ENCODE measurements around the gene CDKAL1. TPM values are rescaled to one million over a fixed set of nuclear protein-coding genes. Genes with fewer than 3 reads are reported as not detected.

Gene CDKAL1
- total RNA-seq, 8 experiments from 2014 or later, result 16.1 to 25.2 (median 20.2) TPM

DNA sequence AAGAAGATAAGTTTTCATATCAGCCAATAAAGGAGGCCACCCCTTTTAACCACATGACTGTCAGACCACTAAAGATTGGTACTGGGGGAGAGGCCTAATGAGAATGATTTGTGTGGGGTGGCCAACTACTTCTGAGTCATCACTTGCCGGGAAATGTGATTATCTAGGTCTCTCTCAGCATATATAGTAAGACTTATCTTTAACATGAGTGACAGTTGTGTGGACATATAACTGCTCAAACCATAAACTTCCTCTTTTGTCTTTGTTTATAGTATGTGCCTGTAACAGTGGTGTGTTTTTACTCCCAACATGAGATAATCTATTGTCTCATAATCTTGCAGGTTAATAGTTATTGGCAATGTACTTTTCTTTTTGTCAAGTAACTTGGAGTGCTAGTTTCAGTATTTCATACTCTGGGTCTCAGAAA, 312.4 kb downstream of the CDKAL1 start:
- Histone ChIP-seq H3K4me1 (replicated peaks in 1 of 2) (peaks cover 8 to 20% of the 10 kb centered on the region in 2 donors), H3K4me3 (no peak overlapping the region), H3K27ac (no peak overlapping the region)
- in situ Hi-C loops (cut with MboI; ENCODE audit: low pct_unique_long_range_greater_than_20kb in 2 of 9, low sequenced_read_pairs in 9 of 9, unreplicated experiment in 9 of 9), result no loop called here
- WGBS, 10 experiments, result 20 to 100% (median 64%) methylated on average over 1 of the region's 1 CpG; no CpG with 5 or more reads in 4 of the 10 experiments
- peak in 1 of 8 experiments; percentile 56 for ATAC-seq (replicated peaks in 6 of 8)

DNA sequence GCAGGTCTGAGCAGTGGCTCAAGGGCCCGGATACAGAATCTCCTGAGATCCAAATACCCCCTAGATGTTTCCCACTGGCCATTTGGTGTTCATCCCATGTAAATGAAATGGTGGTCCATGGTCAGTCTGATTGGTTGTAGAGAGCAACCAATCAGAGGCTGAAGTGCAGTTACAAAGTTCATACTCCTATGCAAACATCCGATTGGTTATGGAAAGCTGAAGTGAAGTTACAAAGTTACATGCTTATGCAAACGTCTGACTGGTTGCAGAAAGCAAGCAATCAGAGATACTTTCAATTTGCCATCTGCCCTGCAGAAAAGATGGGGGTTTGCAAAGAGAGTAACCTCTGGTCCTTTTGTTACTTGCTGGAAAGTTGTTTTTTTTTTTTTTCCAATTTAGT, 313.6 kb downstream of the CDKAL1 start:
- Histone ChIP-seq H3K4me3 (no peak overlapping the region), H3K27ac (no peak overlapping the region), H3K4me1 (replicated peaks in 1 of 2) (peaks cover 18 to 23% of the 10 kb centered on the region in 2 donors)
- in situ Hi-C loops (cut with MboI; ENCODE audit: low pct_unique_long_range_greater_than_20kb in 2 of 9, low sequenced_read_pairs in 9 of 9, unreplicated experiment in 9 of 9), result no loop called here
- WGBS, 10 experiments, result 0 to 94% (median 66%) methylated on average over 1 to 3 of the region's 3 CpGs; no CpG with 5 or more reads in 2 of the 10 experiments
- no peak for ATAC-seq (replicated peaks in 6 of 8)

DNA sequence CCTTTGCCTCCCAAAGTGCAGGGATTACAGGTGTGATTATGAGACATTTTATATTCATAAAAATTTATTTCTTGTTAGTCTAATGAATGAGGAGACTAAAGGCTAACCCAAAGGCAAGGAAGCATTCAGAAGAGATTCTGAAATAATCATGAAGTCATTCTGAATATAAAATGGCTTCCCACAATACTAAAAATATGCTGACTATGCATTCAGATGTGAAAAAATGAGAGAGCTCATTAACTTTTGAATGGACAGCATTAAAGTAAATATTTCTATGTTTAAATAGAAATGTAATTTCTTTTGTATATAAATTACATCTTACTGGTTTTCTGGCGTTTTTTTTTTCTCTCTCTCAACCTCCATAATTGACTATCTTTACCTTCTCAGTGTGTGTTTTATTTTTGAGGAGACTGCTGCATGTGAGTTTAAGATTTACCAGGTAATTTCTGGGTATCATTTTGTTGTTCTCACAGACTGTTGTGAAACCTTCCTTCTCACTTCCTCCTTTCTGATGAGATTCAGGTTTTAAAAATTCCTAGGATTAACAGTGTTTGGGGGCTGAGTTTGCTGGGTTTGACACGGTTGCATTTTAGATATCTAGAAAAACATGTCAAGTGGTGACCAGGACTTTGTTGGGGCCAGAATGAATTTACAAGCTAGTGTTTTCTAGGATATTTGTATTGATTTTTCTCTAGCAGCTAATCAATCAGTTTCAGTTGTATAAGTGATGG, 316.6 kb downstream of the CDKAL1 start:
- in situ Hi-C loops (cut with MboI; ENCODE audit: low pct_unique_long_range_greater_than_20kb in 2 of 9, low sequenced_read_pairs in 9 of 9, unreplicated experiment in 9 of 9), result loop anchor here in 1 of 9 experiments (25.0 kb wide), 1 partner anchor 736 kb away; the partner anchor contains the start of gene SOX4
- WGBS, 10 experiments, result 24 to 83% (median 45%) methylated on average over 1 to 2 of the region's 2 CpGs; no CpG with 5 or more reads in 1 of the 10 experiments
- peaks cover 18 to 23% of the 10 kb centered on the region in 2 donors for H3K4me1 ChIP-seq (replicated peaks in 1 of 2)
- no peak for ATAC-seq (replicated peaks in 6 of 8)
- H3K4me3 ChIP-seq, result no peak overlapping the region
- no peak overlapping the region for H3K27ac ChIP-seq

DNA sequence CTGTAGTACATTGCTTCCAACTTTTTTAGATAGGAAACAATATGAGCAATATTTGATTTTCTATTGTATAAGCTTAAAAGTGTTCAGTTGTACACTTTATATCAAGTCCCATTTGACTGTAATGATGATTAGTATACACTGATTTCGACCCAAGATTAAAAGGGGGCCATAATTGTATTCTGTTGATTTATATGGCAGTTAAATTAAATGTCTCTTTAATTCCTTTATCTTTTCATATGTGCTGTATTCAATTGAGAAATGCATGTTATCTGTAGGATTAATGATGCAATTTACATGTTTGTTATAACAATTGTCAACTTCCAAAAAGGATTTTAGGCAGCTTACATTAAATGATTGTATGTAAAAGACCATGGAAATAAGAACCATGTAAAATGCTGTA, 317.5 kb downstream of the CDKAL1 start:
- H3K4me1 ChIP-seq (replicated peaks in 1 of 2), result peaks cover 18 to 22% of the 10 kb centered on the region in 2 donors
- H3K4me3 ChIP-seq, result no peak overlapping the region
- H3K27ac ChIP-seq, result no peak overlapping the region
- peak in 1 of 8 experiments; percentile 28 for ATAC-seq (replicated peaks in 6 of 8)
- WGBS, 10 experiments, result 33 to 100% (median 76%) methylated on average over 1 of the region's 1 CpG; no CpG with 5 or more reads in 2 of the 10 experiments
- in situ Hi-C loops (cut with MboI; ENCODE audit: low pct_unique_long_range_greater_than_20kb in 2 of 9, low sequenced_read_pairs in 9 of 9, unreplicated experiment in 9 of 9), result loop anchor here in 1 of 9 experiments (25.0 kb wide), 1 partner anchor 736 kb away; the partner anchor contains the start of gene SOX4

DNA sequence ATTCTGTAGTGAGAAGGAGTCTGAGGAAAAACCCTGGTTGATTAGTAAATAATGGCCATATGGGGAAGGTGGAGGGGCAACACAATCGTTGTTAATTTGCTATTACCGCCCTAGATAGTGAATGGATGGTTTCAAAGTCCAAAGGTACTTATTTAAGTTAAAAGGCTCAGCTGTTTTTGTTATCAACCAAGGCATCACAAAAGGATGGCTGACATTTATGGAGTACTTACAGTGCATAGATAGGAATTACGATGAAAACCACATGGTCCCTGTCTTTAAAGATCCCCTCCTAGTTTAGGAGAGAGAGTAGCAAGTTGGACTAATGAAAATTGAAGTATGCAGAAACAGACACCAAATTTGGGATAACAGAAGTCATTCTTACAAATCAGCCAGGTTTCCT, 319.6 kb downstream of the CDKAL1 start:
- Histone ChIP-seq H3K4me3 (no peak overlapping the region), H3K4me1 (replicated peaks in 1 of 2) (peaks cover 16 to 18% of the 10 kb centered on the region in 2 donors), H3K27ac (no peak overlapping the region)
- ATAC-seq (replicated peaks in 6 of 8), result no peak
- WGBS, 10 experiments, result 0 to 100% (median 54%) methylated on average over 1 to 3 of the region's 3 CpGs; no CpG with 5 or more reads in 1 of the 10 experiments
- in situ Hi-C loops (cut with MboI; ENCODE audit: low pct_unique_long_range_greater_than_20kb in 2 of 9, low sequenced_read_pairs in 9 of 9, unreplicated experiment in 9 of 9), result loop anchor here in 1 of 9 experiments (25.0 kb wide), 1 partner anchor 733 kb away; the partner anchor contains the start of gene SOX4

DNA sequence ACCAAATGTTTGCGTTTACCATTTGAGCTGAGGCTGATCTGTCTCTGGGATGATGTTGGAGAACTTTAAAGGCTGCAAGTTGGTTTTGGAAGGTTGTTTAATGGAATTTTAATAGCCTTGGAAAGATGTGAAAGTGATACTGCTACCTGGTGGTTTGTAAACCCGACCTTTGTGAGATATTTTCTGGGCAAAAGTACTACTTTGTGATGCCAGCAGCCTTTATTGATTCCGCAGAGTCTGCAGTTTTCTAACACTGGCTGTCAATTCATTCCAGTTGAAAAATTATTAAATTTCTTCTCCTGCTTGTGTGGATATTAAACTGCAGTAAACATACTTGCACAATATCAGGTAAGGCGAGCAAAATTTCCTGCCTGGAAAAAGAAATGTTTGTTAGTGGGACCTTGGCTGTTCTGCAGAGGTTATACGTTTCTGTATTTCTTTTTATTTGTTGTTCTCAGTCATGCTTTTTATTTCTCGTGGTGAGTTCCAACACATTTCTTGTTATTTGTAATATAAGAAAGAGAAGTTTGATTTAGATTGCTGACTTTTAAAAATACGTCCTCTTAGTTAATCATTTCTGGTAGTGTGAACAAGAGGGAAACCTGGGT, 322.5 kb downstream of the CDKAL1 start:
- H3K4me1 ChIP-seq (replicated peaks in 1 of 2), result peaks cover 4 to 8% of the 10 kb centered on the region in 2 donors
- no peak overlapping the region for H3K27ac ChIP-seq
- in situ Hi-C loops (cut with MboI; ENCODE audit: low pct_unique_long_range_greater_than_20kb in 2 of 9, low sequenced_read_pairs in 9 of 9, unreplicated experiment in 9 of 9), result loop anchor here in 1 of 9 experiments (25.0 kb wide), 1 partner anchor 731 kb away; the partner anchor contains the start of gene SOX4
- H3K4me3 ChIP-seq, result no peak overlapping the region
- ATAC-seq (replicated peaks in 6 of 8), result no peak
- 81 to 100% (median 90%) methylated on average over 4 to 7 of the region's 7 CpGs for WGBS, 10 experiments

DNA sequence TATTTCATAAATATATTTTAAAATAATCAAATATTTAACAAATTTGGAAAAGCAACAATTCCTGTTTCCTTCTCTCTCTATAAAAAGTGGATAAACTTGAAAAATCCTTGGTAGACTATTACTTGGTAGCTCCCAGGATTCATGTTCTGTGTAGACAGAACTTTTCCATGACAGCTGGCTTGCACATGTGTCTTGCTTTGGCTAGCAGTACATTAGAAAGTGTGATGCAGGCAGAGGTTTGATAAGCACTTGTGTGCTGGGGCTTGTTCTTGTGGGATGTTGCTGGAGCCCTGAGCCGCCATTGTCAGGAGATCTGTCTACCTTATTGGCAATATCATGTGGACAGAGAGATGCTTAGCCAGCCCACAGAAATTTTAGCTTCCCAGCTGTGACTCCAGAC, 327.2 kb downstream of the CDKAL1 start:
- no peak overlapping the region for H3K27ac ChIP-seq
- 0 to 88% methylated on average over 1 of the region's 1 CpG; no CpG with 5 or more reads in 8 of the 10 experiments for WGBS, 10 experiments
- ATAC-seq (replicated peaks in 6 of 8), result peak in 1 of 8 experiments; percentile 41
- no peak overlapping the region for H3K4me3 ChIP-seq
- in situ Hi-C loops (cut with MboI; ENCODE audit: low pct_unique_long_range_greater_than_20kb in 2 of 9, low sequenced_read_pairs in 9 of 9, unreplicated experiment in 9 of 9), result loop anchor here in 1 of 9 experiments (25.0 kb wide), 1 partner anchor 726 kb away; the partner anchor contains the start of gene SOX4
- H3K4me1 ChIP-seq (replicated peaks in 1 of 2), result peaks cover 15 to 24% of the 10 kb centered on the region in 2 donors

DNA sequence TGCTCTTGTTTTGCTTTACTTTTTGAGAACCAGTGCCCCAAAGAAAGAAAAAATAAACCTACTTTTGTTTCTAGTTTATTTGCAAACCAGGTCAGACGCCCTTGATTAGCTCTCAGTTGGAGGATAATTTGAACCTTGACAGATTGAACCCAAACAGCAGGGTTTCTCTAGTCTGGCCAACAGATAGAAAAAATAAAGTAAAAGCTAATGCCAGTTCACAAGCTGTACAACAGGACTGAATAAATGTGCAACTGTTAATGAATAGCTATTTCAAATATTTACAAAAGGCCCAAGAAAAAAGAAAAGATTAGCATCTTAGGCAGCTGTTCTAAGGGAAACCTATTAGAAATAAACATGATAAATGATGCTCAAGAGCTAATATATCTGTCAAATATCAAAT, 331.8 kb downstream of the CDKAL1 start:
- peak in 1 of 8 experiments; percentile 11 for ATAC-seq (replicated peaks in 6 of 8)
- Histone ChIP-seq H3K4me3 (no peak overlapping the region), H3K27ac (no peak overlapping the region), H3K4me1 (replicated peaks in 1 of 2) (peaks cover 52 to 69% of the 10 kb centered on the region in 2 donors)
- WGBS, 10 experiments, result 8 to 100% (median 71%) methylated on average over 1 of the region's 1 CpG; no CpG with 5 or more reads in 3 of the 10 experiments
- in situ Hi-C loops (cut with MboI; ENCODE audit: low pct_unique_long_range_greater_than_20kb in 2 of 9, low sequenced_read_pairs in 9 of 9, unreplicated experiment in 9 of 9), result loop anchor here in 1 of 9 experiments (25.0 kb wide), 1 partner anchor 721 kb away; the partner anchor contains the start of gene SOX4

DNA sequence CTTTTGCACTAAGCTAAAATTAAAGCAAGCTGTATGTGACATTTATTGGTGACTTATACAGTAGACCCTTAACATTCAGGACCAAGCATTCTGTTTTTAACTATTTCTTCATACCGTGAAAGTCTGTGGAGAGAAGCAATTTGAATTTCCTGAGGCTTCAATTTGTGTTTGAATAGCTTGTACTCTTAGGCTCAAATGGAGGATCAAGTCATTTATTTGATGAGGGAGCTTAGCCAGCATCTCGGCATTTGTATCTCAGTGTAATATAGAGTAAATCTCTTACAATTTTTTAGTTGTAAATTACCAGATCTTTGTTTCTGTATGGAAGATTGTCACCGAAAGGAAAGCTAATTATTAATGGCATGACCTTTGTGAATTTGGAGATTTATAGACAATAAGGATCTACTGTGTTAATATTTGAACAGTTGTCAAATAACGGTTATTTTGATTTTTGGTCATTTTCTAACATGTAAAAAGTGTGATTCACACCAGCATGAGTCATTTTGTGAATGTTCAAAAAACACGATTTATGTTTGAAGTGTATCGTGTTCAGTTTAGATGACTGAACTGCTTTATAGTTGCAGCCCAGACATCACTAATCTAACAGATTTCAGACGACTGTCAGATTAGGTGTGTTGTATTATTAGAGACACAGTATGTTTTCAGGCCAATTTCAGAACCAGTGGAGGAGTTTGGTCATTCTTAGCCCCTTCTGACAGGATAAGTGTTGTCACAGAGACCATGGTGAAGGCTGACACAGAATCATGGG, 332.9 kb downstream of the CDKAL1 start:
- Histone ChIP-seq H3K27ac (peak overlapping the region; percentile 69 to 72), H3K4me1 (replicated peaks in 1 of 2) (peaks cover 52 to 71% of the 10 kb centered on the region in 2 donors), H3K4me3 (no peak overlapping the region)
- 0 to 100% (median 61%) methylated on average over 1 to 7 of the region's 7 CpGs for WGBS, 10 experiments
- ATAC-seq (replicated peaks in 6 of 8), result peak in 6 of 8 experiments; percentile 35 to 77 (median 69)
- in situ Hi-C loops (cut with MboI; ENCODE audit: low pct_unique_long_range_greater_than_20kb in 2 of 9, low sequenced_read_pairs in 9 of 9, unreplicated experiment in 9 of 9), result loop anchor here in 1 of 9 experiments (25.0 kb wide), 1 partner anchor 720 kb away; the partner anchor contains the start of gene SOX4

DNA sequence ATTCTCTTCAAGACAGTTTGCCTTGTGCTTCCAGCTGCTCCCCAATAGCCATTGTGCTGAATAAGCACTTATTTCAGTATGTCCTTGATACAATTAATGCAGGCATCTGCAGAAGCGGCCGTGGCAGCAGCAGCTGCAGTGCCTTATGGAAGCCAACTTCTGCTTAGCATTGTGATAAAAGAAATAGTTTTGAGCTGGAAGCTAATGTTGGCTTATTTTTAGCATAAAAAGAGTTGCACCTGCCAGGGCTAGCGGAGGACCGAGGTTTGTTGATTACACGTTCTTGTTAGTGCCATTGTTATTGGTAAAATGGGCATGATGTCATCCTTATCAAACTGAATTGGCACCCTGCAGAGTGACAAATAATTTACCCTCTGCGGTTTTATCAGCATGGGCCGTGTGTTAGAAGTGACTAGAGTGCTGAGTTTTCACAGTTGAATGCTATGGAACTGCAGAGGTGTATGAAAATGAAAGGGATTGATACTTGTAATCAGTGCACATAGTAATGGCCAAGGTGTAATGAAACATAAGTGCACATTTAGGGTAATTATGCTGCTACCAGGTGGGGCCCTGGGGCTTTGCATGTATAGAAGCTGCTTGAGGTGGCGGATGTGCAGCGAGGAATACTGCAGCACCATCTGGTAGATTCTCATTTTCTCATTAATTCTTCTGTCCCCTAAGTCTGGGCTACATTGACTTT, 334.3 kb downstream of the CDKAL1 start:
- H3K27ac ChIP-seq, result peak overlapping the region; percentile 55 to 72
- in situ Hi-C loops (cut with MboI; ENCODE audit: low pct_unique_long_range_greater_than_20kb in 2 of 9, low sequenced_read_pairs in 9 of 9, unreplicated experiment in 9 of 9), result loop anchor here in 1 of 9 experiments (25.0 kb wide), 1 partner anchor 719 kb away; the partner anchor contains the start of gene SOX4
- H3K4me1 ChIP-seq (replicated peaks in 1 of 2), result peaks cover 52 to 68% of the 10 kb centered on the region in 2 donors
- peak in 5 of 8 experiments; percentile 48 to 72 (median 69) for ATAC-seq (replicated peaks in 6 of 8)
- no peak overlapping the region for H3K4me3 ChIP-seq
- WGBS, 10 experiments, result 0 to 95% (median 33%) methylated on average over 2 to 9 of the region's 9 CpGs; no CpG with 5 or more reads in 1 of the 10 experiments

DNA sequence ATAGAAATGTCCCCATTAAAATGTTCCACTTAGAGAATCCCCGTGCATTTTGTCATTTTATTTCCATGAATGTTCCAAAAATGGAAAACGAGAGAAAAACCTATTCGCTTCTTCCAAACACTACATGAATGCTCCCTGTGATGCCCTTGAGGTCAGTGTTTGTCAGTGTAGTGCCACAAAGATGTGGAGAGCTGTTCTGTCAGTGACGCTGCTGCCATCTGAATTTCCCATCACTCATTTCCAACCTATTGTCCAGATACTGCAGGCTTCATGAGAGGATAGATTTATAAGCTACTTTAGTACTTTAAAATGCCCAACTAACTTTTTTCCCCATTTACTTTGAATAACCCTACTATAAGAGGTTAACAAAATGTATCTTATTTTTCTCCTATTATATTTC, 335.8 kb downstream of the CDKAL1 start:
- peaks cover 50 to 59% of the 10 kb centered on the region in 2 donors for H3K4me1 ChIP-seq (replicated peaks in 1 of 2)
- ATAC-seq (replicated peaks in 6 of 8), result peak in 2 of 8 experiments; percentile 9 to 40
- in situ Hi-C loops (cut with MboI; ENCODE audit: low pct_unique_long_range_greater_than_20kb in 2 of 9, low sequenced_read_pairs in 9 of 9, unreplicated experiment in 9 of 9), result loop anchor here in 1 of 9 experiments (25.0 kb wide), 1 partner anchor 717 kb away; the partner anchor contains the start of gene SOX4
- H3K27ac ChIP-seq, result peak overlapping the region in 1 of 2 donors; percentile 15
- H3K4me3 ChIP-seq, result no peak overlapping the region
- 0 to 100% (median 39%) methylated on average over 1 to 4 of the region's 4 CpGs for WGBS, 10 experiments

All from motor neuron (in vitro differentiated cells).